Hypothalamus (tissue), 51 donors: Measurements from ENCODE around the gene TEX19.
"Not testable (repeated sequence)": the region's sequence is repeated elsewhere in the genome, so short reads cannot be mapped to it uniquely, and the experiment has no call there.

Source experiments
- DNase-seq, 51 donors: peaks; one replicate each; lab custom pipeline; 2025; lab: John Stamatoyannopoulos, UW

Gene TEX19

GRCh38 chr17:82400830-82401229, 41.8 kb downstream of the TEX19 start:
- DNase-seq: peak in 7 of 51 donors; percentile 5 to 21 (median 14)

- DNase-seq: no peak
Observed at GRCh38 chr17:82402865-82403264, 43.8 kb downstream of the TEX19 start.

GRCh38 chr17:82403662-82404660, 44.9 kb downstream of the TEX19 start:
- no peak for DNase-seq

DNA sequence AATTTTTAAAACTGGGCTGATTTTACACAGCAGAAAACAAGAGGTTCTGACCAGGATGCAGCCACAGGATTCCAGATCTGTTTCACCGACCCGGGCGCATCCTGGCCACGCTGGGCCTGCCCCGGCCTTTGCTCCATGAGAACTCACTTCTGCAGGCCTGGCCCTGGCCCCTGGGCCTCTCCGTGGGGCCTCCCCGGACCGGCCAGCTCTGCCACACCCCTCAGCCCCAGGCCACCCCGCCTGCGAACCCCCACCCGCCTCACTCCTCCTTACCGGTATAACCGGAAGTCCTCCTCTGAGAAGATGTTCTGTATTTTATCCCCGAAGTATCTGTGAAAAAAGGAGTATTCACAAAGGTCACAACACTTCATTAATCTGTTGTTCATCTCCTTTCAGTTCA, 46.0 kb downstream of the TEX19 start:
- DNase-seq: no peak

GRCh38 chr17:82406131-82406671, 47.2 kb downstream of the TEX19 start:
- DNase-seq: no peak

DNA sequence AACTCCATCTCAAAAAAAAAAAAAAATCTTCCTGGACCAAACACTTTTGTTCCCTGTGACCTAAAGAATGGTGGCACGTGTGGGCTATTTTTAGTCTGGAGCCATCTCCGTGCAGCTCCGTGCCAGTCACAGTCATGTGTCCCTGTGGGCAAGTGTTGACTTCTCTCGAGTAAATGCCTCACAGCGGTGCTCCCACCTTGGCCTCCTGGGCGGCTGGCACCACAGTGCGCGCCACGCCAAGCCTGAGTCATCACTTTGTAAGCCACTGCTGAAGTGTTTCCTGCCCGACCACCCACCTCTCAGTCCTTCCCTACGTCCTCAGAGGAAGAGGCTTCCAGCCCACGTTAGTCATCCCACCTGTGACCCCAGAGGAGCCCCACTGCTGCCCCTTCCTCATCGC, 48.2 kb downstream of the TEX19 start:
- DNase-seq: no peak

DNA sequence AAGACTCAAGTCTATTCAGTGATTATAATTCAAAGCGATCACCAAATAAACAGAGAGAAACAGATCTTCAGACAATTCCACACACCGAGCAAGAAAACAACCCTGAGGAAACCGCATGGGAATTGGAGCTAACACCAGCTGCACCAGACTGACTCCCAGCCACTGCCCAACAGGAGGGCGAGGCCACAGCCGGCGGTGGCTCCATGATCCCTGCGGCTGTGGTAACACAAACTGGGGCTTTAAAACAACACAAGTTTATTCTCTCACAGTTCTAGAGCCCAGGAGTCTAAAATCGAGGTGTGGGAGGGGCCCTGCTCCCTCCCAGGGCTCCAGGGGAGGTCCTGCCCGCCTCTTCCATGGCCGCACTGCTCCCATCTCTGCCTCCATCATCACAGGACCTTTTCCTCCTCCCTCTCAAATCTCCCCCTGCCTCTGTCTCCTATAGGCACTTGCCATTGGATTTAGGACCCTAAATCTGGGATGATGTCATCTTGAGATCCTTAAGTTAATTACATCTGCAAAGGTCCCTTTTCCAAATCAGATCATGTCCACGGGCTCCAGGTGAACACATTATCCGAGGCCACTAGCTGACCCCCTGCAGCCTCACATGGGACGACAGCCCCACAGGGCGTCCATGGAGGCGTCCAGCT, 49.4 kb downstream of the TEX19 start:
- DNase-seq: no peak

DNA sequence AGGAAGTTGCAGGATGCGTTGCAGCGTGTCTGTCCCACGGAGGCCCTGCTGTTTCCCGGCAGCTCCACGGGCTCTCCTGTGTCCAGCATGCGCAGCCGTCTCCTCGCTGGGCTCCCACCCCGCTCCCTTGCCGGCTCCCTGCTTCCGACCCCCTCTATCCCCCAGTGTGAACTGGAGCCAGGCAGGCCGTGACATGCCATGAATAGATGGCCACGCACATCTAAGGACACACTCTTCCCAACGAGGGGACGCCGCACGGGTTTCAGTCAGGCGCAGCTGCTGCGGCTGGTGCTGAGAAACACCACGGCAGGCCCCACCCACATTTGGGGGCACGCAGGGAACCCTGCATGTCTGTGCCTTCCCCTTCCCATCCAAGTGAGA, 49.9 kb downstream of the TEX19 start:
- no peak for DNase-seq

DNA sequence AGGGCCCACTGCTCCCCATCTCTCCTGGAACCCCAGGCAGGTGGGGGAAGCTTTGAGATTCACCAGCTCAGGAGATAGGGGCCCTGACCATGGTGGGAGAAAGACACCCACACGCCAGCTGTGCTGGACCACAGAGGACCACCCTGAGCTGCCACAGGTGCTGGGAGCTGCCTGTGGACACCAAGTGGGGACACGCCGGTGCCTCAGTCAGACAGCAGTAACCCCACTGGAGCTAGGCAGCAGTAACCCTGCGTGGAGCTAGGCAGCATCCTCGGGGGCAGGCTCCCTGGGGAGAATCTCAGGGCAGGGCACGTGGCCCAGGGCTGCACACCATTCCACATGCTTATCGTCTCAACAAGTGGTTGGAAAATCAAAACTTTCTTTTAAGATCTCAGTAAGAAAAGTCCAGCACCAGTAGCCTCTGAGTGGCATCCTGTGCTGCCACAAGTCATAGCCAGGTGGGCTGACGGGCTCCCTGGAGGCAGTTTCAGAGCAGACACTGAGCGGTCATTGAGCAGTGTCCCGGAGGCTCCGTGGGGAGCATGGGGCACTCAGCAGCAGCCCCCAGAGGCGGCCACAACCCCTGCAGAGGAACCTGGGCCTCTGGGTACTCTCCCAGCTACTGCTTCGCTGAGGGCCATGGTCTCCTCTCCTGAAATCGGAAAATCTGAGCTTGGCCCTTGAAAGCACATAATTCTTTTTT, 51.1 kb downstream of the TEX19 start:
- DNase-seq: no peak

GRCh38 chr17:82411396-82412053, 52.5 kb downstream of the TEX19 start:
- no peak for DNase-seq

- DNase-seq: not testable (repeated sequence)
Observed at GRCh38 chr17:82412081-82412480, 53.0 kb downstream of the TEX19 start.

- DNase-seq: no peak
Observed at GRCh38 chr17:82412535-82413520, 53.8 kb downstream of the TEX19 start.
